Temporal lobe (tissue), 1 donor: ENCODE measurements around the gene PICK1. TPM values are rescaled to one million over a fixed set of nuclear protein-coding genes. Genes with fewer than 3 reads are reported as not detected.

ENCODE experiments used
- total RNA-seq: library from RNA; depleted of rRNA; stranded (reverse); fragments of >200 nt; gene quantifications from one replicate; pipeline ENCODE4 v1.2.3, GENCODE V29; 2014

The PICK1 gene
- total RNA-seq, 1 donor from 2014 or later: 21.6 TPM

Other genes with a start within 250 kb of the PICK1 start
- 4.7 TPM for gene GCAT, start 249.5 kb upstream of the PICK1 start, total RNA-seq
- gene GALR3, start 234.0 kb upstream of the PICK1 start, total RNA-seq: not detected
- gene ANKRD54, start 213.1 kb upstream of the PICK1 start, total RNA-seq: 16.0 TPM
- gene EIF3L, start 208.0 kb upstream of the PICK1 start, total RNA-seq: 467 TPM
- gene MICALL1, start 151.1 kb upstream of the PICK1 start, total RNA-seq: 21.4 TPM
- 0.25 TPM for gene C22orf23, start 103.8 kb upstream of the PICK1 start, total RNA-seq
- gene POLR2F, start 103.7 kb upstream of the PICK1 start, total RNA-seq: 53.4 TPM
- gene SOX10, start 72.8 kb upstream of the PICK1 start, total RNA-seq: 5.2 TPM
- 1.2 TPM for gene SLC16A8, start 26.8 kb downstream of the PICK1 start, total RNA-seq
- gene BAIAP2L2, start 53.3 kb downstream of the PICK1 start, total RNA-seq: 0.25 TPM
- gene PLA2G6, start 124.4 kb downstream of the PICK1 start, total RNA-seq: 20.9 TPM
- 2.0 TPM for gene MAFF, start 144.6 kb downstream of the PICK1 start, total RNA-seq
- gene TMEM184B, start 215.6 kb downstream of the PICK1 start, total RNA-seq: 9.3 TPM